ENCODE data around the gene RNPS1.

Gene RNPS1

DNA sequence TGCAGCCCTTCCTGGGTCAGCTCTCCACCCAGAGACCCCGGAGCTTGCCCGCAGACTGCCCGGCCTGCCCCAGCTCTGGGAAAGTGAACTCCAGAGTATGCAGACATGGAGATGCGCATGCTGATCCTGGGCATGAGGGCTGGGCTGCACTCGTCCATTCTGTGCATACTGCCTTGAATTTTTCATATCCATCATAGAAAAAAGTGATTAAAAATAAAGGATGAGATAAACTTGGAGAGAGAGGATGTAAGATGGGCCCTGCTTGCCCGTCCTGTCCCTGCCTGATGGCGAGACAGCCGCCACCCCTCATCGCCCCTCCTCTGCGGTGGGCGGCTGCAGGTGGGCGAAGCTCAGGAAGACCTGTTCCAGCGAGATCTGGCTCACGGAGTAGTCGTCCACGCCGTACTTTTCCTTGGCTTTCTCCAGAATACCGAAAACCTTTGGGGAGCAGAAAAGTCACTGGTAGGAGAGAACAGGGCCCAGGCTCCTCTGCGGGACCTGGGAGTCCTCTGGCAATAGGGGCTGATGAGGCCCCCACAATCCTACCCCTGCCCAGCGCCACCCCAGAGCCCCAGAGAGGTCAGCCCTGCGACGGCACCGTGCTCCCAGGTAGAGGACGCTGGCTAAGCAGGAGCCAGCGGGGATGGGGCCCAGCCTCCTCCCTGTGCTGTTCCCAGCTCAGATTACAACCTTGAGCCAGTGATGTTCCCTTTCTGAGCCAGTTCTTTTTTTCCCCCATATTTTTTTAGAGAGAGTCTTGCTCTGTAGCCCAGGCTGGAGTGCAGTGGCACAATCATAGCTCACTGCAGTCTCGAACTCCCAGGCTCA lies 8.7 kb upstream of the RNPS1 start:
- H3K4me3 ChIP-seq (ENCODE audit: low read depth, low read length): no peak overlapping the region
- TF ChIP-seq, protein P1, sequence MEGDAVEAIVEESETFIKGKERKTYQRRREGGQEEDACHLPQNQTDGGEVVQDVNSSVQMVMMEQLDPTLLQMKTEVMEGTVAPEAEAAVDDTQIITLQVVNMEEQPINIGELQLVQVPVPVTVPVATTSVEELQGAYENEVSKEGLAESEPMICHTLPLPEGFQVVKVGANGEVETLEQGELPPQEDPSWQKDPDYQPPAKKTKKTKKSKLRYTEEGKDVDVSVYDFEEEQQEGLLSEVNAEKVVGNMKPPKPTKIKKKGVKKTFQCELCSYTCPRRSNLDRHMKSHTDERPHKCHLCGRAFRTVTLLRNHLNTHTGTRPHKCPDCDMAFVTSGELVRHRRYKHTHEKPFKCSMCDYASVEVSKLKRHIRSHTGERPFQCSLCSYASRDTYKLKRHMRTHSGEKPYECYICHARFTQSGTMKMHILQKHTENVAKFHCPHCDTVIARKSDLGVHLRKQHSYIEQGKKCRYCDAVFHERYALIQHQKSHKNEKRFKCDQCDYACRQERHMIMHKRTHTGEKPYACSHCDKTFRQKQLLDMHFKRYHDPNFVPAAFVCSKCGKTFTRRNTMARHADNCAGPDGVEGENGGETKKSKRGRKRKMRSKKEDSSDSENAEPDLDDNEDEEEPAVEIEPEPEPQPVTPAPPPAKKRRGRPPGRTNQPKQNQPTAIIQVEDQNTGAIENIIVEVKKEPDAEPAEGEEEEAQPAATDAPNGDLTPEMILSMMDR (IDR thresholded peaks at IDR 0.05; ENCODE audit: borderline replicate concordance, insufficient read depth, low read depth, low read length): no peak

- TF ChIP-seq, protein P1 (IDR thresholded peaks at IDR 0.05; ENCODE audit: borderline replicate concordance, insufficient read depth, low read depth, low read length): no peak
- no peak overlapping the region for H3K4me3 ChIP-seq (ENCODE audit: low read depth, low read length)
Observed at GRCh38 chr16:2275476-2276367, 7.8 kb upstream of the RNPS1 start.

GRCh38 chr16:2273931-2274330 lies 6.0 kb upstream of the RNPS1 start:
- TF ChIP-seq, protein P1 (IDR thresholded peaks at IDR 0.05; ENCODE audit: borderline replicate concordance, insufficient read depth, low read depth, low read length): no peak
- H3K4me3 ChIP-seq (ENCODE audit: low read depth, low read length): no peak overlapping the region

DNA sequence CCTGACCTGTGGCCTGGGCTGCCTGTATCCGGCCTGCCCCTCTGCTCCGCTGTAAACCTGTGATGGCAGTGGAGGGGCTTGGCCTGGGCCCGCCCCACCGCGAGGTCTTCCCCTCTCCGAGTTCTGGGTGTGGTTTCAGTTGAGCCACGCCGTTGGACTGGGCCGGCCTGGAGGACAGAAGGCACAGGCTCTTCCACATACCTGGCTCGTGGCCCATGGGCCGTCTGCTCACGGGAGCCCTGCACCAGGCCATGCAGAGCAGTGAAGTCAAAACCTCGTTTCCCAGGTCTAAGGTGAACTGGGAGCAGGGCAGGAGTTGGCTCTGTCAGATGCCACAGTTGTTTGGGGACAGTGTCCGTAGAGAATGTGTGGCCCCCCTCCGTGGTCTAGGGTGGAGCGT lies 5.6 kb upstream of the RNPS1 start:
- TF ChIP-seq, protein P1 (IDR thresholded peaks at IDR 0.05; ENCODE audit: borderline replicate concordance, insufficient read depth, low read depth, low read length): no peak
- no peak overlapping the region for H3K4me3 ChIP-seq (ENCODE audit: low read depth, low read length)

DNA sequence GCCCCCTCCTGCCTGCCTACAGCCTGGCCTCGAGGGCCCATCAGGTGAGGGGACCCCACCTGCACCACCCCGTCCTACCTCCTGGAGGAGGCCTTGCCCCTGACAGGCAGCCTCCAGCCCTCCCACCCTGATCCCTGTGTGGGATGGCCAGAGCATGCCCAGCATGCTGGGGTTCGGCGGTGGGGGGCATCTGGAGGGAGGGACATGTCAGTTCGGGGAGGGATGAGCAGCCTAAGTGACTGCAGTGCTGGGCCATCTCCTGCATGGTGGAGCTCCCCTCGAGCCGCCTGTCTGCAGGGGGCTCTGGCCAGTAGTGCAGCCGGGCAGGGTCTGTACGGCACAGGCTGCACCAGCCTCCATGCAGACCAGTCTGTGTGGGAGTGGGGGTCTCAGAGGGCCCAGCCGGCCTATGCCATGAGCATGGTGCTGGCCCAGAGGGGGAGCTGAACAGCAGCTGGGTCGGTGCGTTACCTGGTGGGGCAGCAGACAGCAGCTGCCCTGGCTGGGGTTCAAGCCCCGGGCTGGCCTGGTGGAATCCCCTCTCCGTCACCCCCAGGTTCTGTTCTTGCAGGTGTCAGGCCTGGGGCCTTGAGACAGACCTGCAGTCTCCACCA lies 4.0 kb upstream of the RNPS1 start:
- TF ChIP-seq, protein P1 (IDR thresholded peaks at IDR 0.05; ENCODE audit: borderline replicate concordance, insufficient read depth, low read depth, low read length): no peak

GRCh38 chr16:2270588-2271470 lies 2.9 kb upstream of the RNPS1 start:
- TF ChIP-seq, protein P1 (IDR thresholded peaks at IDR 0.05; ENCODE audit: borderline replicate concordance, insufficient read depth, low read depth, low read length): no peak

More for the DNA sequence above, 4.0 kb upstream of the RNPS1 start:
- no peak overlapping the region for H3K4me3 ChIP-seq (ENCODE audit: low read depth, low read length)

More at GRCh38 chr16:2270588-2271470, 2.9 kb upstream of the RNPS1 start:
- no peak overlapping the region for H3K4me3 ChIP-seq (ENCODE audit: low read depth, low read length)
